GM18873 (cell line): ENCODE data around the gene TNNT2.

Experiments
- ATAC-seq: cut with Tn5 transposase; IDR thresholded peaks from one replicate; pipeline ENCODE4 v1.9.1; 2021; ENCODE audit warnings: mild to moderate bottlenecking, moderate library complexity, moderate number of reproducible peaks; ENCODE audit not compliant: unreplicated experiment, low FRiP score

Gene TNNT2

DNA sequence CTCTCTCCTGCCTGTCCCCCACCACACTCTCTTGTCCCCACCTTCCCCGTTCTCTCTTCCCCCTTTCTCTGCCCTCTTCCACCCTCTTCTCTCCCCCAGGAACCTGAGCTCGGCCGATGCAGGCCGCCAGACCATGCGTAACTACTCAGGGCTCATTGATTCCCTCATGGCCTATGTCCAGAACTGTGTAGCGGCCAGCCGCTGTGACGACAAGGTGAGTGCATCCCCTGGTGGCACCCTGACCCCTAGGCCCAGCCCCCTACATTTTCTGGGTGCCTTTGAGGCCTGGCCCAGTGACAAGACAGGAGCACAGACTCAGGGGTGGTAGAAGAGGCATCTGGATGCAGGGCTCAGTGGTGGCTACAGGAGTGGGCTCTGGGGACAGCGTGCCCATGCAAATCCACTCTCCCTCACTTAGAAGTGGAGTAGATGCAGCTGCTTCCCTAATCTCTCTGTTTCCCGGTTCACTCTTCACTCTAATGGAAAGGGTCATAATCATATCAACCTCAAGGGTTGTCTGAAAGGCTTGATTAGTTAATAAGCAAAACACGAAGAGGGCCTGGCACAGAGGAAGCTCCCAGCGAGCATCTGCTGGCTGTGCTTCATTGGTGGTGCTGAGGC lies 57.2 kb downstream of the TNNT2 start:
- ATAC-seq: no peak

- ATAC-seq: no peak
These were observed 57.8 kb downstream of the TNNT2 start for GRCh38 chr1:201319631-201320030.

- ATAC-seq: no peak
These were observed 58.8 kb downstream of the TNNT2 start for GRCh38 chr1:201318504-201319340.

DNA sequence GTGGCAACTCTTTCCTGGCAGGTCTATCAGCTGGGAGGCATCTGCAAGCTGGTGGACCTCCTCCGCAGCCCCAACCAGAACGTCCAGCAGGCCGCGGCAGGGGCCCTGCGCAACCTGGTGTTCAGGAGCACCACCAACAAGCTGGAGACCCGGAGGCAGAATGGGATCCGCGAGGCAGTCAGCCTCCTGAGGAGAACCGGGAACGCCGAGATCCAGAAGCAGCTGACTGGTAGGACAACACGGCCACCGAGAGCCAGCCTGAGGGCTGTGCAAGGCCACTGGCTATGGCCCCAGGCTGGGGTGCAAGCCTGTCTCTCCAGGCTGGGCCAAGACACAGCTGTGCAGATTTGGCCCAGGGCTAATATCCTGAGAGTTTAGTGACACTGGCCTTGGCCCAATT lies 59.9 kb downstream of the TNNT2 start:
- ATAC-seq: no peak

- ATAC-seq: no peak
These were observed 60.9 kb downstream of the TNNT2 start for GRCh38 chr1:201316556-201316955.

DNA sequence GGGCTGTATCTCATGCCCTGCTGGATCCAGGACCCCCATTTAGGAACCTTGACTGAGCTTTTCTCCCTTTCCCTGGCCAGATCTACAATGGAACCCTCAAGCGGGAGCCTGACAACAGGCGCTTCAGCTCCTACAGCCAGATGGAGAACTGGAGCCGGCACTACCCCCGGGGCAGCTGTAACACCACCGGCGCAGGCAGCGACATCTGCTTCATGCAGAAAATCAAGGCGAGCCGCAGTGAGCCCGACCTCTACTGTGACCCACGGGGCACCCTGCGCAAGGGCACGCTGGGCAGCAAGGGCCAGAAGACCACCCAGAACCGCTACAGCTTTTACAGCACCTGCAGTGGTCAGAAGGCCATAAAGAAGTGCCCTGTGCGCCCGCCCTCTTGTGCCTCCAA lies 64.4 kb downstream of the TNNT2 start:
- ATAC-seq: no peak

DNA sequence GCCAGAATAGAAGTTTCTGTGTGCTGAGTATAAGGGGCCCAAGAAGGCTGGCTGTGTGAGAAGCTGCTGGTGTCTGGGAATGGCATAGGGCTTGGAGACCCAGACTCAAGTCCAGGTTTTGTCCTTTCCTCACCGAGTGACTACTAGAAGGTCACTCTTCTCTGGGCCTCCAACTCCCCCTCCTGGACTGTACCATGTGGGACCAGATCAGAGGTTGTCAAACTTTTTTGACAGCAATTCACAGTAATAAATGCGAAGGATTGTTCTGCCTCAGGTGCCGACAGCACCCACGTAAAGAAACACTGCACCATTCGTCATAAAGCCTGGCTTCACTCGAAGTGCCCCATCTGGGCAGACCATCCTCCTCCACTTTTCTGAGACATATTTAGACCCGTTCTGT lies 65.2 kb downstream of the TNNT2 start:
- no peak for ATAC-seq

- no peak for ATAC-seq
These were observed 66.0 kb downstream of the TNNT2 start for GRCh38 chr1:201311356-201312011.

DNA sequence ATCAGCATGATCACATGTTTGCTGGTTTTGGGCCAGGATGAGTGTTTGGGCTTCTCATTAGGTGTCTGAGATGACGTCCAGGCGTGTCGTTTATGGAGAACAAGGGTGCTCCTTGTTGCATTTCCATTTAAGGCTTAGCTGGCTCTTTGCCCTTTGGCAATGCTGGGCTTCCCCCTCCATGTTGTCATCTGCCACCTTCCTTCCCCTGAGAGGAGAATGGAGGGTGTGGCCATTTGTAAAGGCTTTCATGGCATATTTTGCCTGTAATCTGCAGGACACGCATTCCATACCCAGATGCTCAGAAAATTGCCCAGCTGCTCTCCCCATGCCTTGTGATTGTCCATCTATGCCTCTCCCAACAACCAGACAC lies 66.5 kb downstream of the TNNT2 start:
- ATAC-seq: no peak

GRCh38 chr1:201310251-201310985 lies 67.1 kb downstream of the TNNT2 start:
- no peak for ATAC-seq

GRCh38 chr1:201309416-201309815 lies 68.1 kb downstream of the TNNT2 start:
- ATAC-seq: no peak
